GM12864 (cell line): Measurements from ENCODE around the gene GADD45GIP1.
"Not testable (repeated sequence)": the region's sequence is repeated elsewhere in the genome, so short reads cannot be mapped to it uniquely, and the experiment has no call there.

Experiments used
- DNase-seq: peaks from one replicate; pipeline ENCODE4 v3.0.0-alpha.2; 2011; ENCODE audit warnings: low read depth
- H3K4me3 ChIP-seq: 2 replicates; pipeline ENCODE4 v1.5.1; 2011; ENCODE audit warnings: mild to moderate bottlenecking, low read depth, low read length, control low read depth
- CTCF ChIP-seq: IDR thresholded peaks from 2 replicates; pipeline ENCODE4 v1.5.1; 2011; ENCODE audit warnings: low read depth, mild to moderate bottlenecking, moderate library complexity, low read length, control low read depth, inconsistent platforms; ENCODE audit errors: missing control alignments

Gene GADD45GIP1

GRCh38 chr19:12959481-12959880 is 2.5 kb upstream of the GADD45GIP1 start:
- no peak for DNase-seq
- no peak overlapping the region for H3K4me3 ChIP-seq
- TF ChIP-seq CTCF: no peak

- peak overlapping the region; percentile 64 for H3K4me3 ChIP-seq
- DNase-seq: not testable (repeated sequence)
These were observed 448 bp upstream of the GADD45GIP1 start for GRCh38 chr19:12957389-12957952.

- no peak for DNase-seq
- no peak for TF ChIP-seq CTCF
- H3K4me3 ChIP-seq: peak overlapping the region; percentile 64
These were observed 1.0 kb downstream of the GADD45GIP1 start for GRCh38 chr19:12955996-12956395.

GRCh38 chr19:12955575-12955974 is 1.4 kb downstream of the GADD45GIP1 start:
- H3K4me3 ChIP-seq: peak overlapping the region; percentile 64
- DNase-seq: not testable (repeated sequence)

GRCh38 chr19:12954612-12954962 is 2.4 kb downstream of the GADD45GIP1 start:
- DNase-seq: no peak
- no peak overlapping the region for H3K4me3 ChIP-seq
- no peak for TF ChIP-seq CTCF

- no peak for DNase-seq
- TF ChIP-seq CTCF: no peak
- H3K4me3 ChIP-seq: no peak overlapping the region
These were observed 3.0 kb downstream of the GADD45GIP1 start for GRCh38 chr19:12953799-12954611.

GRCh38 chr19:12953138-12953798 is 3.8 kb downstream of the GADD45GIP1 start:
- no peak overlapping the region for H3K4me3 ChIP-seq
- no peak for DNase-seq
- TF ChIP-seq CTCF: no peak
